ENCODE results near the gene PRDM16. TPM values are rescaled to one million over a fixed set of nuclear protein-coding genes. Genes with fewer than 3 reads are reported as not detected.

Gene PRDM16
- polyA plus RNA-seq, 1 of the 3 experiments (the other 2 are of a cell fraction), result not detected

DNA sequence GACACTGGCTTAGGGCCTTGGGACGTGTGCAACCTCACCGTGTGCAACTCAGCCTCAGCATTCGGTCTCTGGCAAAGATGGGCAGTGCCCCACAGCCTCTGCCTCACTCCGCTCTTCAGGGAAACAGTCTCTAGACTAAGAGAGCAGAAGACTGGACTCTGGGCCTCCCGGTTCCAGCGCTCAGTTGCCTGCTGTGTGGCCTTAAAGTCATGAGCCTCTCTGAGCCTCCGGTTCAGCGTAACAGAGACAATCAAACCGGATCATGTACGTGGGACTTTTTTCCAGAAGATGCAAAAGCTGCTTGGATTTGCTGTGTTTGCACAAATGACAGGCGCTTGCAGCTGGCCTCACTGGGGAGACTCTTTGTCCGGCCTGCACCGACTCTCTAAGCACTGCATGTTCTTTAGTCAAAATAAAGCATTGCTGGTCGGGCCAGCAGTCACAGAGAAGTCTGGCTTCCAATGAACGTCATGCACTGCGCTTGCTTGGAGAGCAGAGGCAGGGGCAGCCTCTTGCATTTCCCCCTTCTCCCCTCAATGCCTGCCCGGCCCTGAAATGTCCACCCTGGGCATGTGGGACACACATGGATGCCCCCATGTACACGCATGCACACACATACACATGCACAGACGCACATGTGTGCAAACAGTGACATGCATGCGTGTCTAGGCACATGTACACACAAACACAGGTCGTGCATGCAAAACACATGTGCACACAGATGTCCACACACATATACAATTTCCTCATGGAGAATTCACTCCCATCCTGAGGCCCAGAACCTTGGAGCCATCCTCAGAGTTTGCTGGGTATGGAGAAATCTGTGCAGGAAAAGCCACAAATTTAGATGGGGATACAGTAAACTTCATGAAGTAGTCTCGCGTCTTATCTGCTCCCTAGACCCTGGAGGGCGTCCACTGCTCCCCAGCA lies 152.4 kb downstream of the PRDM16 start:
- POLR2A ChIA-PET, result no interaction called here
- 31% methylated on average over 17 of the region's 24 CpGs for WGBS (ENCODE audit: low lambda C conversion rate)
- no peaks in the 10 kb centered on the region for H3K36me3 ChIP-seq (replicated peaks in 1 of 2; ENCODE audit: control insufficient read depth in 1 of 2, insufficient read depth in 2 of 2, low read length in 1 of 2)
- TF ChIP-seq, protein P1, sequence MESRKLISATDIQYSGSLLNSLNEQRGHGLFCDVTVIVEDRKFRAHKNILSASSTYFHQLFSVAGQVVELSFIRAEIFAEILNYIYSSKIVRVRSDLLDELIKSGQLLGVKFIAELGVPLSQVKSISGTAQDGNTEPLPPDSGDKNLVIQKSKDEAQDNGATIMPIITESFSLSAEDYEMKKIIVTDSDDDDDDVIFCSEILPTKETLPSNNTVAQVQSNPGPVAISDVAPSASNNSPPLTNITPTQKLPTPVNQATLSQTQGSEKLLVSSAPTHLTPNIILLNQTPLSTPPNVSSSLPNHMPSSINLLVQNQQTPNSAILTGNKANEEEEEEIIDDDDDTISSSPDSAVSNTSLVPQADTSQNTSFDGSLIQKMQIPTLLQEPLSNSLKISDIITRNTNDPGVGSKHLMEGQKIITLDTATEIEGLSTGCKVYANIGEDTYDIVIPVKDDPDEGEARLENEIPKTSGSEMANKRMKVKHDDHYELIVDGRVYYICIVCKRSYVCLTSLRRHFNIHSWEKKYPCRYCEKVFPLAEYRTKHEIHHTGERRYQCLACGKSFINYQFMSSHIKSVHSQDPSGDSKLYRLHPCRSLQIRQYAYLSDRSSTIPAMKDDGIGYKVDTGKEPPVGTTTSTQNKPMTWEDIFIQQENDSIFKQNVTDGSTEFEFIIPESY (IDR thresholded peaks at IDR 0.05; ENCODE audit: borderline replicate concordance, low read depth), result no peak
- TF ChIP-seq, protein P2, sequence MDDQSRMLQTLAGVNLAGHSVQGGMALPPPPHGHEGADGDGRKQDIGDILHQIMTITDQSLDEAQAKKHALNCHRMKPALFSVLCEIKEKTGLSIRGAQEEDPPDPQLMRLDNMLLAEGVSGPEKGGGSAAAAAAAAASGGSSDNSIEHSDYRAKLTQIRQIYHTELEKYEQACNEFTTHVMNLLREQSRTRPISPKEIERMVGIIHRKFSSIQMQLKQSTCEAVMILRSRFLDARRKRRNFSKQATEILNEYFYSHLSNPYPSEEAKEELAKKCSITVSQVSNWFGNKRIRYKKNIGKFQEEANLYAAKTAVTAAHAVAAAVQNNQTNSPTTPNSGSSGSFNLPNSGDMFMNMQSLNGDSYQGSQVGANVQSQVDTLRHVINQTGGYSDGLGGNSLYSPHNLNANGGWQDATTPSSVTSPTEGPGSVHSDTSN (IDR thresholded peaks at IDR 0.05), result no peak
- TF ChIP-seq NFIC (IDR thresholded peaks at IDR 0.05; ENCODE audit: borderline replicate concordance) (no peak), MEF2A (IDR thresholded peaks at IDR 0.05; ENCODE audit: borderline replicate concordance, low read depth) (no peak), RCOR1 (IDR thresholded peaks at IDR 0.05; ENCODE audit: low read length) (no peak), FOXM1 (IDR thresholded peaks at IDR 0.05; ENCODE audit: low read depth) (no peak), GATA2 (CRISPR knock-in tag; IDR thresholded peaks at IDR 0.05) (no peak)
- TF ChIP-seq, protein P3, sequence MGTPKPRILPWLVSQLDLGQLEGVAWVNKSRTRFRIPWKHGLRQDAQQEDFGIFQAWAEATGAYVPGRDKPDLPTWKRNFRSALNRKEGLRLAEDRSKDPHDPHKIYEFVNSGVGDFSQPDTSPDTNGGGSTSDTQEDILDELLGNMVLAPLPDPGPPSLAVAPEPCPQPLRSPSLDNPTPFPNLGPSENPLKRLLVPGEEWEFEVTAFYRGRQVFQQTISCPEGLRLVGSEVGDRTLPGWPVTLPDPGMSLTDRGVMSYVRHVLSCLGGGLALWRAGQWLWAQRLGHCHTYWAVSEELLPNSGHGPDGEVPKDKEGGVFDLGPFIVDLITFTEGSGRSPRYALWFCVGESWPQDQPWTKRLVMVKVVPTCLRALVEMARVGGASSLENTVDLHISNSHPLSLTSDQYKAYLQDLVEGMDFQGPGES (IDR thresholded peaks at IDR 0.05; ENCODE audit: low read depth, low read length), result no peak
- TF ChIP-seq, protein P4, sequence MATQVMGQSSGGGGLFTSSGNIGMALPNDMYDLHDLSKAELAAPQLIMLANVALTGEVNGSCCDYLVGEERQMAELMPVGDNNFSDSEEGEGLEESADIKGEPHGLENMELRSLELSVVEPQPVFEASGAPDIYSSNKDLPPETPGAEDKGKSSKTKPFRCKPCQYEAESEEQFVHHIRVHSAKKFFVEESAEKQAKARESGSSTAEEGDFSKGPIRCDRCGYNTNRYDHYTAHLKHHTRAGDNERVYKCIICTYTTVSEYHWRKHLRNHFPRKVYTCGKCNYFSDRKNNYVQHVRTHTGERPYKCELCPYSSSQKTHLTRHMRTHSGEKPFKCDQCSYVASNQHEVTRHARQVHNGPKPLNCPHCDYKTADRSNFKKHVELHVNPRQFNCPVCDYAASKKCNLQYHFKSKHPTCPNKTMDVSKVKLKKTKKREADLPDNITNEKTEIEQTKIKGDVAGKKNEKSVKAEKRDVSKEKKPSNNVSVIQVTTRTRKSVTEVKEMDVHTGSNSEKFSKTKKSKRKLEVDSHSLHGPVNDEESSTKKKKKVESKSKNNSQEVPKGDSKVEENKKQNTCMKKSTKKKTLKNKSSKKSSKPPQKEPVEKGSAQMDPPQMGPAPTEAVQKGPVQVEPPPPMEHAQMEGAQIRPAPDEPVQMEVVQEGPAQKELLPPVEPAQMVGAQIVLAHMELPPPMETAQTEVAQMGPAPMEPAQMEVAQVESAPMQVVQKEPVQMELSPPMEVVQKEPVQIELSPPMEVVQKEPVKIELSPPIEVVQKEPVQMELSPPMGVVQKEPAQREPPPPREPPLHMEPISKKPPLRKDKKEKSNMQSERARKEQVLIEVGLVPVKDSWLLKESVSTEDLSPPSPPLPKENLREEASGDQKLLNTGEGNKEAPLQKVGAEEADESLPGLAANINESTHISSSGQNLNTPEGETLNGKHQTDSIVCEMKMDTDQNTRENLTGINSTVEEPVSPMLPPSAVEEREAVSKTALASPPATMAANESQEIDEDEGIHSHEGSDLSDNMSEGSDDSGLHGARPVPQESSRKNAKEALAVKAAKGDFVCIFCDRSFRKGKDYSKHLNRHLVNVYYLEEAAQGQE (IDR thresholded peaks at IDR 0.05; ENCODE audit: low read depth, low read length), result no peak
- TF ChIP-seq, protein P5, sequence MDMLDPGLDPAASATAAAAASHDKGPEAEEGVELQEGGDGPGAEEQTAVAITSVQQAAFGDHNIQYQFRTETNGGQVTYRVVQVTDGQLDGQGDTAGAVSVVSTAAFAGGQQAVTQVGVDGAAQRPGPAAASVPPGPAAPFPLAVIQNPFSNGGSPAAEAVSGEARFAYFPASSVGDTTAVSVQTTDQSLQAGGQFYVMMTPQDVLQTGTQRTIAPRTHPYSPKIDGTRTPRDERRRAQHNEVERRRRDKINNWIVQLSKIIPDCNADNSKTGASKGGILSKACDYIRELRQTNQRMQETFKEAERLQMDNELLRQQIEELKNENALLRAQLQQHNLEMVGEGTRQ (IDR thresholded peaks at IDR 0.05; ENCODE audit: borderline replicate concordance, low read depth, low read length), result no peak
- no peaks in the 10 kb centered on the region; a peak in 1 of 4 replicates for H3K4me1 ChIP-seq (ENCODE audit: control insufficient read depth in 1 of 2, insufficient read depth in 2 of 2, low read depth in 1 of 2, low read length in 1 of 2)
- no peak overlapping the region for H3K4me3 ChIP-seq (ENCODE audit: low read depth in 2 of 2, low read length in 1 of 2)
- H3K9me3 ChIP-seq, result no peaks in the 10 kb centered on the region
- H3K4me2 ChIP-seq, result no peak overlapping the region
- H3K9ac ChIP-seq, result no peak overlapping the region
- DNase-seq, result no peak
- H3K27ac ChIP-seq (ENCODE audit: low read depth in 2 of 2, low read length in 1 of 2), result no peak overlapping the region
- no peaks in the 10 kb centered on the region for H3K9me2 ChIP-seq
- H3K79me2 ChIP-seq (ENCODE audit: insufficient read depth), result no peaks in the 10 kb centered on the region
- no peaks in the 10 kb centered on the region for H3F3A ChIP-seq (replicated peaks; ENCODE audit: insufficient read depth)
- H4K20me1 ChIP-seq (ENCODE audit: insufficient read depth), result no peaks in the 10 kb centered on the region
- H3K27me3 ChIP-seq (ENCODE audit: insufficient read depth), result peaks cover 8% of the 10 kb centered on the region; the same call in 1 of the 2 replicates
- no peak overlapping the region for H2AFZ ChIP-seq (ENCODE audit: low read depth)
- CTCF ChIA-PET, result no interaction called here

Data from SK-N-SH (cell line).